HEK293 (cell line): ENCODE measurements around the gene NCL.
"Not testable (repeated sequence)": the region's sequence is repeated elsewhere in the genome, so short reads cannot be mapped to it uniquely, and the experiment has no call there.

Source experiments
- CTCF ChIA-PET: fragments of 350-600 bp; formaldehyde crosslinking; extraction: SDS; loops from one replicate; lab custom pipeline; 2021; ENCODE audit warnings: antibody characterized with exemption; lab: Yijun Ruan, JAX
- POLR2A ChIA-PET: fragments of 300-600 bp; formaldehyde crosslinking; extraction: SDS; loops from one replicate; lab custom pipeline; 2020; ENCODE audit warnings: antibody characterized with exemption, inconsistent platforms; lab: Yijun Ruan, JAX
- H3K27ac ChIP-seq: fragments of 200-500 bp; sonication (Bioruptor generic); 2 replicates; pipeline ENCODE4 v1.5.1; 2014; ENCODE audit warnings: low read depth, low read length, control low read depth, inconsistent platforms; ENCODE audit errors: extremely low read depth
- H3K36me3 ChIP-seq, 2 experiments: fragments of 200-500 bp in 1 of 2; sonication (Bioruptor generic) in 1 of 2; 1 replicate in 1 of 2; 2 replicates in 1 of 2; pipeline ENCODE4 v1.5.1; 2014 to 2017; ENCODE audit warnings: inconsistent platforms in 2 of 2, low read length in 2 of 2; ENCODE audit not compliant: control insufficient read depth in 2 of 2, insufficient read depth in 1 of 2
- H3K4me1 ChIP-seq: fragments of 200-500 bp; sonication (Bioruptor generic); 2 replicates; pipeline ENCODE4 v1.5.1; 2014; ENCODE audit warnings: mild to moderate bottlenecking, low read length, inconsistent platforms; ENCODE audit not compliant: control insufficient read depth, insufficient read depth
- H3K4me3 ChIP-seq: 2 replicates; pipeline ENCODE4 v1.5.1; 2011; ENCODE audit warnings: low read depth, mild to moderate bottlenecking, control low read depth, low read length, moderate library complexity
- H3K9me3 ChIP-seq: fragments of 200-500 bp; sonication (Bioruptor generic); 2 replicates; pipeline ENCODE4 v1.5.1; 2014; ENCODE audit warnings: low read depth, low read length, inconsistent platforms; ENCODE audit not compliant: control insufficient read depth, insufficient read depth
- ZNF654 ChIP-seq: fragments of 450-650 bp; formaldehyde crosslinking; IDR thresholded peaks from 2 replicates; pipeline ENCODE4 v1.5.1; 2016; ENCODE audit warnings: low read depth, missing biosample characterization, missing genetic modification characterization
- TF ChIP-seq, protein P1 (sequence below): fragments of 450-650 bp; formaldehyde crosslinking; IDR thresholded peaks from 2 replicates; pipeline ENCODE4 v1.5.1; 2016; ENCODE audit warnings: missing biosample characterization, missing genetic modification characterization

Gene NCL

DNA sequence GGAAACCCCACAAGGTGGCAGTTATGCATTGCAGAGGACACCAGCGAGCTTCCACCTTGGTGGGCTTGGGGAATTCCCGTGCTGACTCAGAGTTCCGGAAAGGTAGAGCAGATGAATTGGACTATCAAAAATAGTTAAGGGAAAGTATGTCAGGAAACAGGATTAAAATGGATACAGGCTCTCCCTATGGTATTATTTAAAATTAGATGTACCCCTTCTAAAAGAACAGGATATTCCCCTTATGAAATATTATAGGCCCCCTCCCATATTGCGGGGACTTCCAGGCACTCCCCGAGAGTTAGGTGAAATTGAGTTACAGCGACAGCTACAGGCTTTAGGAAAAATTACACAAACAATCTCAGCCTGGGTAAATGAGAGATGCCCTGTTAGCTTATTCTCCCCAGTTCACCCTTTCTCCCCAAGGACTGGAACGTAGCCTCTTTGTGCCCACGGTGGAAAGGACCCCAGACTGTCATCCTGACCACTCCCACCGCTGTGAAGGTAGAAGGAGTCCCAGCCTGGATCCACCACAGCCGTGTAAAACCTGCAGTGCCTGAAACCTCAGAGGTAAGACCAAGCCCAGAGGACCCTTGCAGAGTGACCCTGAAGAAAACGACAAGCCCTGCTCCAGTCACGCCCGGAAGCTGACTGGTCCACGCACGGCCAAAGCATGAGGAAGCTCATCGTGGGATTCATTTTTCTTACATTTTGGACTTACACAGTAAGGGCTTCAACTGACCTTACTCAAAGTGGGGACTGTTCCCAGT lies 58.5 kb downstream of the NCL start:
- H3K4me3 ChIP-seq, POLR2A ChIA-PET, H3K27ac ChIP-seq, H3K4me1 ChIP-seq, H3K9me3 ChIP-seq, H3K36me3 ChIP-seq: not testable (repeated sequence)
- TF ChIP-seq, protein P1, sequence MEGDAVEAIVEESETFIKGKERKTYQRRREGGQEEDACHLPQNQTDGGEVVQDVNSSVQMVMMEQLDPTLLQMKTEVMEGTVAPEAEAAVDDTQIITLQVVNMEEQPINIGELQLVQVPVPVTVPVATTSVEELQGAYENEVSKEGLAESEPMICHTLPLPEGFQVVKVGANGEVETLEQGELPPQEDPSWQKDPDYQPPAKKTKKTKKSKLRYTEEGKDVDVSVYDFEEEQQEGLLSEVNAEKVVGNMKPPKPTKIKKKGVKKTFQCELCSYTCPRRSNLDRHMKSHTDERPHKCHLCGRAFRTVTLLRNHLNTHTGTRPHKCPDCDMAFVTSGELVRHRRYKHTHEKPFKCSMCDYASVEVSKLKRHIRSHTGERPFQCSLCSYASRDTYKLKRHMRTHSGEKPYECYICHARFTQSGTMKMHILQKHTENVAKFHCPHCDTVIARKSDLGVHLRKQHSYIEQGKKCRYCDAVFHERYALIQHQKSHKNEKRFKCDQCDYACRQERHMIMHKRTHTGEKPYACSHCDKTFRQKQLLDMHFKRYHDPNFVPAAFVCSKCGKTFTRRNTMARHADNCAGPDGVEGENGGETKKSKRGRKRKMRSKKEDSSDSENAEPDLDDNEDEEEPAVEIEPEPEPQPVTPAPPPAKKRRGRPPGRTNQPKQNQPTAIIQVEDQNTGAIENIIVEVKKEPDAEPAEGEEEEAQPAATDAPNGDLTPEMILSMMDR (tag by site-specific recombination) = 0 out of 2 replicates have a peak, but pooled peaks have one; percentile 15
- peak; percentile 45 for TF ChIP-seq ZNF654 (tag by site-specific recombination)
- CTCF ChIA-PET = interaction anchor here (0.6 to 2.0 kb wide), 13 partner anchors 10 to 413 kb away, joined by 3 to 10 read pairs (median 4); no protein-coding TSS in a partner anchor

DNA sequence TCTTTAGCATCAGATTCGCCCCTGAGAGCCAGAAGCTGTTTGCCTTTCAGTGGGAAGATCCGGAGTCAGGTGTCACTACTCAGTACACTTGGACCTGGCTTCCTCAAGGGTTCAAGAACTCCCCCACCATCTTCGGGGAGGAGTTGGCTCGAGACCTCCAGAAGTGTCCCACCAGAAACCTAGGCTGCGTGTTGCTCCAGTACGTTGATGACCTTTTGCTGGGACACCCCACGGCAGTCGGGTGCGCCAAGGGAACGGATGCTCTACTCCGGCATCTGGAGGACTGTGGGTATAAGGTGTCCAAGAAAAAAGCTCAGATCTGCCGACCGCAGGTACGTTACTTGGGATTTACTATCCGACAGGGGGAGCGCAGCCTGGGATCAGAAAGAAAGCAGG lies 60.1 kb downstream of the NCL start:
- H3K4me3 ChIP-seq, H3K36me3 ChIP-seq, H3K9me3 ChIP-seq, H3K27ac ChIP-seq, H3K4me1 ChIP-seq: not testable (repeated sequence)
- ChIA-PET CTCF (interaction anchor here (0.6 to 2.1 kb wide), 6 partner anchors 11 to 300 kb away, joined by 4 to 10 read pairs (median 8); no protein-coding TSS in a partner anchor), POLR2A (interaction anchor here (1.9 kb wide), 1 partner anchor 60 kb away, joined by 5 read pairs; the partner anchor contains the start of gene NCL)
